Measurements from ENCODE around the gene CNOT3.
A peak's percentile ranks its signal among the peaks of the same experiment; 100 is the strongest.

CNOT3 gene

GRCh38 chr19:54109651-54110050 lies 27.9 kb upstream of the CNOT3 start:
- no peak for TF ChIP-seq CTCF (IDR thresholded peaks at IDR 0.05; ENCODE audit: extremely low read depth, missing control alignments)
- no peak for DNase-seq (ENCODE audit: low spot score)

- no peak for TF ChIP-seq CTCF (IDR thresholded peaks at IDR 0.05; ENCODE audit: extremely low read depth, missing control alignments)
- peak; percentile 71 for DNase-seq (ENCODE audit: low spot score)
Measured at GRCh38 chr19:54114340-54115108, 23.0 kb upstream of the CNOT3 start.

- no peak for TF ChIP-seq CTCF (IDR thresholded peaks at IDR 0.05; ENCODE audit: extremely low read depth, missing control alignments)
- peak; percentile 97 for DNase-seq (ENCODE audit: low spot score)
Measured at GRCh38 chr19:54115109-54116063, 22.2 kb upstream of the CNOT3 start, which contains the start of the genes PRPF31 and TFPT. Gene PRPF31, plus strand, starts transcription at chr19:54115754. Its CDS starts 2,525 bp downstream, at chr19:54118279. Gene TFPT, minus strand, starts transcription at chr19:54115657. Its CDS starts 388 bp downstream, at chr19:54115269.

GRCh38 chr19:54121259-54121658 lies 16.3 kb upstream of the CNOT3 start:
- no peak for TF ChIP-seq CTCF (IDR thresholded peaks at IDR 0.05; ENCODE audit: extremely low read depth, missing control alignments)
- no peak for DNase-seq (ENCODE audit: low spot score)

- no peak for TF ChIP-seq CTCF (IDR thresholded peaks at IDR 0.05; ENCODE audit: extremely low read depth, missing control alignments)
- no peak for DNase-seq (ENCODE audit: low spot score)
Measured at GRCh38 chr19:54123682-54124081, 13.9 kb upstream of the CNOT3 start.

GRCh38 chr19:54124393-54124792 lies 13.2 kb upstream of the CNOT3 start:
- TF ChIP-seq CTCF (IDR thresholded peaks at IDR 0.05; ENCODE audit: extremely low read depth, missing control alignments): no peak
- no peak for DNase-seq (ENCODE audit: low spot score)

GRCh38 chr19:54125713-54126112 lies 11.8 kb upstream of the CNOT3 start:
- no peak for DNase-seq (ENCODE audit: low spot score)
- no peak for TF ChIP-seq CTCF (IDR thresholded peaks at IDR 0.05; ENCODE audit: extremely low read depth, missing control alignments)

All from GM20000 (cell line).